DOHH2 (cell line): ENCODE measurements around the gene AUTS2.

Source experiments
- H3F3A ChIP-seq: fragments of 200-600 bp; sonication (generic), shearing (Covaris generic); 2 replicates; pipeline ENCODE4 v1.6.0; 2016; ENCODE audit warnings: antibody characterized with exemption, mild to moderate bottlenecking; ENCODE audit not compliant: control insufficient read depth, insufficient read depth
- H3K27ac ChIP-seq: fragments of 200-600 bp; sonication (generic); 2 replicates; pipeline ENCODE4 v1.5.1; 2014; ENCODE audit warnings: low read depth, mild to moderate bottlenecking, low read length, moderate library complexity
- H3K27me3 ChIP-seq: fragments of 200-600 bp; sonication (generic); 2 replicates; pipeline ENCODE4 v1.6.1; 2014; ENCODE audit warnings: mild to moderate bottlenecking, low read length, mixed read lengths; ENCODE audit not compliant: control insufficient read depth
- H3K36me3 ChIP-seq: fragments of 200-600 bp; sonication (generic); 2 replicates; pipeline ENCODE4 v1.6.1; 2014; ENCODE audit warnings: mild to moderate bottlenecking, low read length, moderate library complexity, mixed read lengths; ENCODE audit not compliant: control insufficient read depth
- H3K4me1 ChIP-seq: fragments of 200-600 bp; sonication (generic); 2 replicates; pipeline ENCODE4 v1.6.1; 2014; ENCODE audit warnings: mild to moderate bottlenecking, low read length, mixed read lengths; ENCODE audit not compliant: control insufficient read depth
- H3K4me2 ChIP-seq: fragments of 200-600 bp; sonication (generic); 2 replicates; pipeline ENCODE4 v1.6.0; 2014; ENCODE audit warnings: mild to moderate bottlenecking, low read length, moderate library complexity
- H3K4me3 ChIP-seq: fragments of 200-600 bp; sonication (generic); 2 replicates; pipeline ENCODE4 v1.5.1; 2014; ENCODE audit warnings: mild to moderate bottlenecking, low read length, mixed read lengths
- H3K79me2 ChIP-seq: fragments of 200-600 bp; sonication (generic); 2 replicates; pipeline ENCODE4 v1.6.1; 2014; ENCODE audit warnings: mild to moderate bottlenecking, low read length, mixed read lengths; ENCODE audit not compliant: control insufficient read depth
- H3K9me2 ChIP-seq: fragments of 200-600 bp; sonication (generic); replicated peaks from 2 replicates; pipeline ENCODE4 v1.6.1; 2014; ENCODE audit warnings: mild to moderate bottlenecking, low read length, mixed read lengths; ENCODE audit not compliant: control insufficient read depth
- H3K9me3 ChIP-seq: fragments of 200-600 bp; sonication (generic); 2 replicates; pipeline ENCODE4 v1.6.1; 2014; ENCODE audit warnings: antibody characterized with exemption, low read length, mixed read lengths; ENCODE audit not compliant: control insufficient read depth, insufficient read depth
- H4K20me1 ChIP-seq: fragments of 200-600 bp; sonication (generic); 2 replicates; pipeline ENCODE4 v1.6.0; 2014; ENCODE audit warnings: low read depth, mild to moderate bottlenecking, antibody characterized with exemption, low read length, moderate library complexity; ENCODE audit not compliant: control insufficient read depth, insufficient read depth
- CTCF ChIP-seq: fragments of 200-600 bp; sonication (generic); IDR thresholded peaks from one replicate; pipeline ENCODE4 v1.5.1; 2014; ENCODE audit warnings: antibody characterized with exemption, mild to moderate bottlenecking, low read depth, low read length; ENCODE audit not compliant: poor library complexity, severe bottlenecking
- EZH2phosphoT487 ChIP-seq: fragments of 200-600 bp; sonication (generic); IDR thresholded peaks from 2 replicates; pipeline ENCODE4 v1.6.1; 2017; ENCODE audit warnings: borderline replicate concordance, mild to moderate bottlenecking, antibody characterized with exemption, low read length, moderate library complexity, mixed read lengths

AUTS2 gene

GRCh38 chr7:70668606-70669358, 1070.5 kb downstream of the AUTS2 start:
- no peak overlapping the region for H3K27ac ChIP-seq
- no peaks in the 10 kb centered on the region for H3K9me3 ChIP-seq
- H4K20me1 ChIP-seq, result no peaks in the 10 kb centered on the region
- H3K9me2 ChIP-seq, result no peaks in the 10 kb centered on the region
- H3K27me3 ChIP-seq, result no peaks in the 10 kb centered on the region
- no peaks in the 10 kb centered on the region for H3K36me3 ChIP-seq
- TF ChIP-seq EZH2phosphoT487 (no peak), CTCF (no peak)
- H3F3A ChIP-seq, result no peaks in the 10 kb centered on the region
- H3K79me2 ChIP-seq, result no peaks in the 10 kb centered on the region
- H3K4me2 ChIP-seq, result no peak overlapping the region
- no peaks in the 10 kb centered on the region for H3K4me1 ChIP-seq
- no peak overlapping the region for H3K4me3 ChIP-seq

- Histone ChIP-seq H3K36me3 (no peaks in the 10 kb centered on the region), H3K27ac (no peak overlapping the region), H3K4me2 (no peak overlapping the region), H3F3A (no peaks in the 10 kb centered on the region), H3K4me1 (no peaks in the 10 kb centered on the region), H3K27me3 (no peaks in the 10 kb centered on the region), H3K9me3 (no peaks in the 10 kb centered on the region), H3K4me3 (no peak overlapping the region), H4K20me1 (no peaks in the 10 kb centered on the region), H3K9me2 (no peaks in the 10 kb centered on the region), H3K79me2 (no peaks in the 10 kb centered on the region)
- TF ChIP-seq EZH2phosphoT487 (no peak), CTCF (no peak)
Measured at GRCh38 chr7:70669854-70670253, 1071.6 kb downstream of the AUTS2 start.

- TF ChIP-seq CTCF, result no peak
- TF ChIP-seq EZH2phosphoT487, result no peak
- no peaks in the 10 kb centered on the region for H3K79me2 ChIP-seq
- H3K27me3 ChIP-seq, result no peaks in the 10 kb centered on the region
- no peak overlapping the region for H3K4me2 ChIP-seq
- no peaks in the 10 kb centered on the region for H3K9me3 ChIP-seq
- H3F3A ChIP-seq, result no peaks in the 10 kb centered on the region
- no peaks in the 10 kb centered on the region for H3K9me2 ChIP-seq
- no peaks in the 10 kb centered on the region for H4K20me1 ChIP-seq
- H3K4me3 ChIP-seq, result no peak overlapping the region
- no peak overlapping the region for H3K27ac ChIP-seq
- no peaks in the 10 kb centered on the region for H3K36me3 ChIP-seq
- H3K4me1 ChIP-seq, result no peaks in the 10 kb centered on the region
Measured at GRCh38 chr7:70670288-70670687, 1072.0 kb downstream of the AUTS2 start.
